Fibroblast of the conjunctiva (primary cell): ENCODE measurements around the gene NPTX1.

ENCODE experiments used
- DNase-seq: peaks from one replicate; pipeline ENCODE4 v3.0.0-alpha.2; 2010; ENCODE audit warnings: low read depth

Gene NPTX1

GRCh38 chr17:80443916-80444643 lies 32.3 kb downstream of the NPTX1 start:
- DNase-seq, result no peak

- DNase-seq, result no peak
Observed at GRCh38 chr17:80443498-80443897, 32.9 kb downstream of the NPTX1 start.

- DNase-seq, result no peak
Observed at GRCh38 chr17:80442764-80443163, 33.6 kb downstream of the NPTX1 start.

GRCh38 chr17:80442323-80442659 lies 34.1 kb downstream of the NPTX1 start:
- no peak for DNase-seq

GRCh38 chr17:80441598-80442322 lies 34.6 kb downstream of the NPTX1 start:
- no peak for DNase-seq

- DNase-seq, result no peak
Observed at GRCh38 chr17:80441133-80441578, 35.3 kb downstream of the NPTX1 start.

- no peak for DNase-seq
Observed at GRCh38 chr17:80439499-80439898, 36.9 kb downstream of the NPTX1 start.

GRCh38 chr17:80438806-80439205 lies 37.6 kb downstream of the NPTX1 start:
- DNase-seq, result no peak

GRCh38 chr17:80437532-80437931 lies 38.9 kb downstream of the NPTX1 start:
- DNase-seq, result no peak

GRCh38 chr17:80433916-80434666 lies 42.3 kb downstream of the NPTX1 start:
- DNase-seq, result no peak

GRCh38 chr17:80432961-80433550 lies 43.4 kb downstream of the NPTX1 start:
- no peak for DNase-seq

- no peak for DNase-seq
Observed at GRCh38 chr17:80432350-80432955, 44.0 kb downstream of the NPTX1 start.

- DNase-seq, result no peak
Observed at GRCh38 chr17:80431246-80432195, 44.9 kb downstream of the NPTX1 start.

- no peak for DNase-seq
Observed at GRCh38 chr17:80430446-80431245, 45.8 kb downstream of the NPTX1 start.

- DNase-seq, result no peak
Observed at GRCh38 chr17:80429356-80430275, 46.8 kb downstream of the NPTX1 start.

- no peak for DNase-seq
Observed at GRCh38 chr17:80428796-80429195, 47.6 kb downstream of the NPTX1 start.

- no peak for DNase-seq
Observed at GRCh38 chr17:80428363-80428762, 48.0 kb downstream of the NPTX1 start.

- DNase-seq, result no peak
Observed at GRCh38 chr17:80427366-80428282, 48.8 kb downstream of the NPTX1 start.
